Measurements from ENCODE around the gene PDZD2.

Gene PDZD2

GRCh38 chr5:32153723-32154122, 514.8 kb downstream of the PDZD2 start:
- DNase-seq (ENCODE audit: low read depth), result peak; percentile 42
- TF ChIP-seq CTCF (IDR thresholded peaks at IDR 0.05; ENCODE audit: control insufficient read depth, extremely low read depth, insufficient read depth), result no peak
- peak overlapping the region; percentile 24; the same call in 1 of the 2 replicates for H3K4me3 ChIP-seq (ENCODE audit: low read depth, low read length)

GRCh38 chr5:32155211-32155610, 516.3 kb downstream of the PDZD2 start:
- no peak for DNase-seq (ENCODE audit: low read depth)
- no peak for TF ChIP-seq CTCF (IDR thresholded peaks at IDR 0.05; ENCODE audit: control insufficient read depth, extremely low read depth, insufficient read depth)
- H3K4me3 ChIP-seq (ENCODE audit: low read depth, low read length), result no peak overlapping the region

- TF ChIP-seq CTCF (IDR thresholded peaks at IDR 0.05; ENCODE audit: control insufficient read depth, extremely low read depth, insufficient read depth), result no peak
- no peak overlapping the region for H3K4me3 ChIP-seq (ENCODE audit: low read depth, low read length)
- DNase-seq (ENCODE audit: low read depth), result no peak
Observed at GRCh38 chr5:32156635-32157034, 517.7 kb downstream of the PDZD2 start.

GRCh38 chr5:32157078-32157477, 518.1 kb downstream of the PDZD2 start:
- DNase-seq (ENCODE audit: low read depth), result no peak
- no peak for TF ChIP-seq CTCF (IDR thresholded peaks at IDR 0.05; ENCODE audit: control insufficient read depth, extremely low read depth, insufficient read depth)
- H3K4me3 ChIP-seq (ENCODE audit: low read depth, low read length), result no peak overlapping the region

- TF ChIP-seq CTCF (IDR thresholded peaks at IDR 0.05; ENCODE audit: control insufficient read depth, extremely low read depth, insufficient read depth), result no peak
- no peak overlapping the region for H3K4me3 ChIP-seq (ENCODE audit: low read depth, low read length)
- no peak for DNase-seq (ENCODE audit: low read depth)
Observed at GRCh38 chr5:32158679-32158975, 519.7 kb downstream of the PDZD2 start.

- no peak for DNase-seq (ENCODE audit: low read depth)
- no peak for TF ChIP-seq CTCF (IDR thresholded peaks at IDR 0.05; ENCODE audit: control insufficient read depth, extremely low read depth, insufficient read depth)
- no peak overlapping the region for H3K4me3 ChIP-seq (ENCODE audit: low read depth, low read length)
Observed at GRCh38 chr5:32159328-32160072, 520.6 kb downstream of the PDZD2 start.

GRCh38 chr5:32160228-32160627, 521.3 kb downstream of the PDZD2 start:
- H3K4me3 ChIP-seq (ENCODE audit: low read depth, low read length), result no peak overlapping the region
- TF ChIP-seq CTCF (IDR thresholded peaks at IDR 0.05; ENCODE audit: control insufficient read depth, extremely low read depth, insufficient read depth), result no peak
- DNase-seq (ENCODE audit: low read depth), result no peak
